HG03060 (cell line): ENCODE measurements around the gene ZNF566.
"Not testable (repeated sequence)": the region's sequence is repeated elsewhere in the genome, so short reads cannot be mapped to it uniquely, and the experiment has no call there.

Experiments used
- ATAC-seq: cut with Tn5 transposase; IDR thresholded peaks from one replicate; pipeline ENCODE4 v1.9.1; 2021; ENCODE audit warnings: low read depth, moderate number of reproducible peaks; ENCODE audit not compliant: unreplicated experiment

ZNF566 gene

DNA sequence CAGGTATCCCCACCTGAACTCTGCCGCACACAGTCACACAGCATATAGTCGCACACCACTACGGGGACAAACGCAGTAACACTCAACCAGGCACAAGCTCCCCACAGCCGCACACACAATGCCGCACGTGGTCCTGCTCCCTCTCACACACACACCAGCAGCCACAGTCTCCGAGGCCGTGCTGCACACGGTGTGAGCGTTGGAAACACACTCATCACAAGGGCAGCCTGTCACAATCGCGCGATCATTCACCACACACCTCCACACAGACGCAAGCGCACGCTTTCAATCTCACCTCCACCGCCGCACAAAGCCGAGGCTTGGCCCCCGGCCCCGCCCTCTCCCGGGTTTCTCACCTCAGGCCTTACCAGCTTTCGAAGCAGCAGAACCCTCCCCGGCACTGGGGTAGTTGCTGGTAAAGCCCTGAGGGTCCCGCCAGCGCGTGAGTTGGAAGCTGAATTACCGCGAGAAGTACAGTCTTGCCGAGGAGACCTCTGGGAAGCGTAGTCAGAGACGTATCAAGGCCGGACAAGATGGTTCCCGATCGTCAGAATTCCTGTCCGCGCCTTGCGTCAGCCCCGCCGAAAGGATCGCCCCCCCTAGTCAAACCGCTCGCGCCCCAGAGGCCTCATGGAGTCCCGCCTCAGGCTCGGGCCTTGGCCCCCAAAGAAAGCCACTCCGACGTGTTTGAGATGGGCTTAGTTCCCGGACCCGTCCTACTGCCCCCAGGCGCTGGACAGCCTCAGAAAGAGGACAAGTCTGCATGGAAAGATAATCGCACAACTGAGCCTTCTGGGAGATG, at the start of gene ZNF566:
Gene ZNF566 (minus strand): TSS at position 444 of the 802 bp plus-strand sequence. CDS start 13,004 bp downstream, outside the sequence.
- peak; percentile 69 for ATAC-seq

DNA sequence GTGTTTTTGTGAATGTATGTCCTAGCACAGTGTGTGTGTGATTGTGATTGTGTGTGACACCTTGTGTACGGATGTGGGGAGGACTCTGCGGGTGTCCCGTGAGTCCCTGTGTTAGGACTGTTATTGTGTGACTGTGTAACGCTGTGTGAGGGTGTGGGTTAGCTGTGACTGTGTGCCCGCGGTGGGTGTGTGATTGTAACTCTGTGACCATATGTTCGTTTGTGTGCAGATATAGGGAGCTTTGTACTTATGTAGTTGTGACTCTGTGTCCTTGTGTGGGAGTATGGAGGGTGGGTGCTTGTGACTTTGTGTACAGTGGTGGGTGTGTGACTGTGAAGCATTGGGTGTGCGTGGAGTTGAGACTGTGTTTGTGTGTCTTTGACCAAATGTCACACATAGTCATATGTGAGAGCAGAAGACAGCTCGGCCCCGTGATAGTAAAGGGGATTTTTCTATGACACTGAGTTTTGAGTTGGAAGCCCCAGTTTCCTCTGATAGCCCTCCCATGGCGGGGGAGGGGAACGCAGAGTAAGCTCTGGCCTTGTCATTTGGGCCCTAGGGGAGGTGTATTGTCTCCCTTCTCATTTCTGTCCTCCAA, 39.7 kb upstream of the ZNF566 start:
- peak; percentile 40 for ATAC-seq

GRCh38 chr19:36528194-36528920, 39.0 kb upstream of the ZNF566 start, which contains the start of gene ZNF260:
Gene ZNF260, minus strand, starts transcription at chr19:36528271. Its CDS starts 13,033 bp downstream, at chr19:36515238.
- ATAC-seq, result peak; percentile 57

DNA sequence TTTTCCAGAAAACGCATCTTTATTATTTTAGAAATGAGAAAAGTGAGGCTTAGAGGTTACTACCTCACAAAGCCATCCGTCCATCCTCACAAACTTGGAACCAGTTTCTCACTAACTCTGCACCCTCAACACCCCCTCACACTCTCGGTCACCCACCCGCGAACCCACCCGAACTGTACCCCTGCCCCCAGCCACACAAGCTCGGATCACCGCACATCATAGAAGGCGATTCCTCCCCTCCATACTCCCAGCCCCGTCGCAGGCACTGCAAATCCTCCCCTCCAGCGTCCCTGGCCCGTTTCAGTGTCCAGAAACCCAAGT, 38.5 kb upstream of the ZNF566 start:
- no peak for ATAC-seq

GRCh38 chr19:36527341-36527740, 38.0 kb upstream of the ZNF566 start:
- ATAC-seq, result no peak

- ATAC-seq, result no peak
Measured at GRCh38 chr19:36526581-36526980, 37.2 kb upstream of the ZNF566 start.

- ATAC-seq, result no peak
Measured at GRCh38 chr19:36524617-36525016, 35.3 kb upstream of the ZNF566 start.

DNA sequence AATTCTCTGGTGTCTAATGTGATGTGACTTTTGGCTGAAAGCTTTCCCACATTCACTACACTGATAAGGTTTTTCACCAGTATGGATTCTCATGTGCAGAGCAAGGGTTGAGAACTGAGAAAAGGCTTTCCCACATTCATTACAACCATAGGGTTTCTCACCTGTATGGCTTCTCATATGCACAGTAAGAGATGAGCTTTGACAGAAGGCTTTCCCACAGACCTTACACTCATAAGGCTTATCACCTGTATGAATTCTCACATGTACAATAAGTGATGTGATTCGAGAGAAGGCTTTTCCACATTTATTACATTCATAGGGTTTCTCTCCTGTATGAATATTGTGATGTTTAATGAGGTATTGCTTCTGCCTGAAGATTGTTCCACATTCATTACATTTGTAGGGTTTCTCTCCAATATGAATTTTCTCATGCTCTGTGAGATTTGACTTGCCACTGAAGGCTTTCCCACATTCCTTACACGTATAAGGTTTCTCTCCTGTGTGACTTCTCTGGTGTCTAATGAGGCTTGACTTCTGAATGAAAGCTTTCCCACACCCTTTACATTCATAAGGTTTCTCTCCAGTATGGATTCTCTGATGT, 24.8 kb upstream of the ZNF566 start:
- no peak for ATAC-seq

- ATAC-seq, result no peak
Measured at GRCh38 chr19:36508325-36508724, 19.0 kb upstream of the ZNF566 start.

DNA sequence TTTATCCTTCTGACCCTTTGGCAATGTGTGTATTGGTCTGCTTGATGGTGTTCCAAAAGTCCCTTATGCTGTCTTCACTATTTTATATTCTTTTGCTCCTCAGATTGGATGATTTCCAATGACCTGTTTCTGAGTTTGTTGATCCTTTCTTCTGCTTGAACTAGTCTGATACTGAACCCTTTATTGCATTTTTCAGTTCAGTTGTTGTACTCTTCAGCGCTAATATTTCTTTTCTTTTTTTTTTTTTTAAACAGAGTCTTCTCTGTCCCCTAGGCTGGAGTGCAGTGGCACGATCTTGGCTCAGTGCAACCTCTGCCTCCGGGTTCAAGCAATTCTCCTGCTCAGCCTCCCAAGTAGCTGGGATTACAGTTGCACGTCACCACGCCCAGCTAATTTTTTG, 12.6 kb upstream of the ZNF566 start:
- no peak for ATAC-seq

- ATAC-seq, result no peak
Measured at GRCh38 chr19:36497001-36497400, 7.6 kb upstream of the ZNF566 start.

GRCh38 chr19:36492689-36493453, 3.5 kb upstream of the ZNF566 start:
- not testable (repeated sequence) for ATAC-seq

DNA sequence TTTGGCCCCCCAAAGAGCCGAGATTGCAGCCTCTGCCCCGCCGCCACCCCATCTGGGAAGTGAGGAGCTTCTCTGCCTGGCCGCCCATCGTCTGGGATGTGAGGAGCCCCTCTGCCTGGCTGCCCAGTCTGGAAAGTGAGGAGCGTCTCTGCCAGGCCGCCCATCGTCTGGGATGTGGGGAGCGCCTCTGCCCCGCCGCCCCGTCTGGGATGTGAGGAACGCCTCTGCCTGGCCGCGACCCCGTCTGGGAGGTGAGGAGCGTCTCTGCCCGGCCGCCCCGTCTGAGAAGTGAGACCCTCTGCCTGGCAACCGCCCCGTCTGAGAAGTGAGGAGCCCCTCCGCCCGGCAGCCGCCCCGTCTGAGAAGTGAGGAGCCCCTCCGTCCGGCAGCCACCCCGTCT, 1.5 kb upstream of the ZNF566 start:
- not testable (repeated sequence) for ATAC-seq

GRCh38 chr19:36489920-36490415, 607 bp upstream of the ZNF566 start:
- ATAC-seq, result peak; percentile 41

GRCh38 chr19:36488846-36489117, 579 bp downstream of the ZNF566 start:
- ATAC-seq, result peak; percentile 12

- ATAC-seq, result no peak
Measured at GRCh38 chr19:36488118-36488845, 1.1 kb downstream of the ZNF566 start.

GRCh38 chr19:36483653-36484052, 5.7 kb downstream of the ZNF566 start:
- no peak for ATAC-seq

DNA sequence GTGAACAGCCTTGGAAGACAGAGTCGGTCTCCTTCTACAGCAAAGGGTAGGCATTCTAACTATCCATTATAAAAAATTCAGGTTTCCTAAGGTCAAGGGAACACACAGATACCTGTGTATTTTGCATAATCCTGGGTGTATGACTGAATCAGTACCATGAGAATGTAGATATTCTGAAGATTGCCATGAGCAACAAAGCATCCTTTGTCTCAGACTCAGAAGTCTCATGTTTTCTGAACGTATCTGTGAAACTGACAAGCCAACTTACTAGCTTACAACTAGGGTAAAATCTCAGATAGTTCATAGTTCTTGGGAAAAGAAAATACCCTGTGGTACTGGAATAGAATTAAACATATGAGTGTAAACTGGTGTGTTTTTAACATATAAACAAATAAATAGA, 6.5 kb downstream of the ZNF566 start:
- ATAC-seq, result no peak

DNA sequence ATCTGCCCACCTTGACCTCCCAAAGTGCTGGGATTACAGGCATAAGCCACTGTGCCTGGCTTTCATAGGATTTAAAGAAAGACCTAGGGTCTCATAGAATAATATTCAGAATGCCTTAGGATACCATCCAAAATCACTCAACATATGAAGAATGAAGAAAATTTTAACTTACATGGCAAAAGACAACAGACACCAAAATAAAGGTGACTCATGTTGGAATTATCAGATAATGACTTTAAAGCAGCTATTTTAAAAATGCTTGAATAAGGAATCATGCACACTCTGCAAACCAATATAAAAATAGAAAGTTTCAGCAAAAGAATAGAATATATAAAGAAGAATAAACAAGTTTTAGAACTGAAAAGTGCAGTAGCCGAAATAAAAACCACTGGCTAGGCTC, 29.3 kb downstream of the ZNF566 start:
- ATAC-seq, result no peak

GRCh38 chr19:36456831-36457230, 32.5 kb downstream of the ZNF566 start:
- ATAC-seq, result no peak
